ENCODE results near the gene CBX4.

GRCh38 chr17:79878329-79878947 is 39.2 kb upstream of the CBX4 start:
- no peak for TF ChIP-seq CTCF (IDR thresholded peaks at IDR 0.05)
- no peak for TF ChIP-seq ZNF138 (CRISPR knock-in tag; conservative IDR thresholded peaks at IDR 0.05)
- TF ChIP-seq ZNF121 (CRISPR knock-in tag; IDR thresholded peaks at IDR 0.05) = no peak
- TF ChIP-seq, protein P1, sequence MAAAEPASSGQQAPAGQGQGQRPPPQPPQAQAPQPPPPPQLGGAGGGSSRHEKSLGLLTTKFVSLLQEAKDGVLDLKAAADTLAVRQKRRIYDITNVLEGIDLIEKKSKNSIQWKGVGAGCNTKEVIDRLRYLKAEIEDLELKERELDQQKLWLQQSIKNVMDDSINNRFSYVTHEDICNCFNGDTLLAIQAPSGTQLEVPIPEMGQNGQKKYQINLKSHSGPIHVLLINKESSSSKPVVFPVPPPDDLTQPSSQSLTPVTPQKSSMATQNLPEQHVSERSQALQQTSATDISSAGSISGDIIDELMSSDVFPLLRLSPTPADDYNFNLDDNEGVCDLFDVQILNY (CRISPR knock-in tag; IDR thresholded peaks at IDR 0.05) = no peak
- no peak for TF ChIP-seq STAT6 (CRISPR knock-in tag; conservative IDR thresholded peaks at IDR 0.05; ENCODE audit: low read depth)
- no peak for TF ChIP-seq NR2C2 (CRISPR knock-in tag; IDR thresholded peaks at IDR 0.05)
- TF ChIP-seq CREB1 (CRISPR knock-in tag; IDR thresholded peaks at IDR 0.05) = no peak
- TF ChIP-seq TEAD4 (CRISPR knock-in tag; IDR thresholded peaks at IDR 0.05) = no peak
- TF ChIP-seq ZSCAN18 (CRISPR knock-in tag; IDR thresholded peaks at IDR 0.05) = no peak
- TF ChIP-seq, protein P2, sequence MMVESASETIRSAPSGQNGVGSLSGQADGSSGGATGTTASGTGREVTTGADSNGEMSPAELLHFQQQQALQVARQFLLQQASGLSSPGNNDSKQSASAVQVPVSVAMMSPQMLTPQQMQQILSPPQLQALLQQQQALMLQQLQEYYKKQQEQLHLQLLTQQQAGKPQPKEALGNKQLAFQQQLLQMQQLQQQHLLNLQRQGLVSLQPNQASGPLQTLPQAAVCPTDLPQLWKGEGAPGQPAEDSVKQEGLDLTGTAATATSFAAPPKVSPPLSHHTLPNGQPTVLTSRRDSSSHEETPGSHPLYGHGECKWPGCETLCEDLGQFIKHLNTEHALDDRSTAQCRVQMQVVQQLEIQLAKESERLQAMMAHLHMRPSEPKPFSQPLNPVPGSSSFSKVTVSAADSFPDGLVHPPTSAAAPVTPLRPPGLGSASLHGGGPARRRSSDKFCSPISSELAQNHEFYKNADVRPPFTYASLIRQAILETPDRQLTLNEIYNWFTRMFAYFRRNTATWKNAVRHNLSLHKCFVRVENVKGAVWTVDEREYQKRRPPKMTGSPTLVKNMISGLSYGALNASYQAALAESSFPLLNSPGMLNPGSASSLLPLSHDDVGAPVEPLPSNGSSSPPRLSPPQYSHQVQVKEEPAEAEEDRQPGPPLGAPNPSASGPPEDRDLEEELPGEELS (CRISPR knock-in tag; IDR thresholded peaks at IDR 0.05) = no peak
- TF ChIP-seq, protein P3, sequence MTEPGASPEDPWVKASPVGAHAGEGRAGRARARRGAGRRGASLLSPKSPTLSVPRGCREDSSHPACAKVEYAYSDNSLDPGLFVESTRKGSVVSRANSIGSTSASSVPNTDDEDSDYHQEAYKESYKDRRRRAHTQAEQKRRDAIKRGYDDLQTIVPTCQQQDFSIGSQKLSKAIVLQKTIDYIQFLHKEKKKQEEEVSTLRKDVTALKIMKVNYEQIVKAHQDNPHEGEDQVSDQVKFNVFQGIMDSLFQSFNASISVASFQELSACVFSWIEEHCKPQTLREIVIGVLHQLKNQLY (CRISPR knock-in tag; IDR thresholded peaks at IDR 0.05) = no peak
- TF ChIP-seq ELF4 (CRISPR knock-in tag; IDR thresholded peaks at IDR 0.05; ENCODE audit: low read depth) = no peak
- TF ChIP-seq, protein P4, sequence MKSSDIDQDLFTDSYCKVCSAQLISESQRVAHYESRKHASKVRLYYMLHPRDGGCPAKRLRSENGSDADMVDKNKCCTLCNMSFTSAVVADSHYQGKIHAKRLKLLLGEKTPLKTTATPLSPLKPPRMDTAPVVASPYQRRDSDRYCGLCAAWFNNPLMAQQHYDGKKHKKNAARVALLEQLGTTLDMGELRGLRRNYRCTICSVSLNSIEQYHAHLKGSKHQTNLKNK (CRISPR knock-in tag; IDR thresholded peaks at IDR 0.05) = no peak

All from WTC11 (cell line).